SIG-M5 treated with dmso at 0.1 percent for 504 hours (cell line): ENCODE measurements around the gene RPL36A.

Experiments used
- DNase-seq: peaks from one replicate; lab custom pipeline; 2025; ENCODE audit not compliant: unreplicated experiment; lab: John Stamatoyannopoulos, UW

RPL36A gene

DNA sequence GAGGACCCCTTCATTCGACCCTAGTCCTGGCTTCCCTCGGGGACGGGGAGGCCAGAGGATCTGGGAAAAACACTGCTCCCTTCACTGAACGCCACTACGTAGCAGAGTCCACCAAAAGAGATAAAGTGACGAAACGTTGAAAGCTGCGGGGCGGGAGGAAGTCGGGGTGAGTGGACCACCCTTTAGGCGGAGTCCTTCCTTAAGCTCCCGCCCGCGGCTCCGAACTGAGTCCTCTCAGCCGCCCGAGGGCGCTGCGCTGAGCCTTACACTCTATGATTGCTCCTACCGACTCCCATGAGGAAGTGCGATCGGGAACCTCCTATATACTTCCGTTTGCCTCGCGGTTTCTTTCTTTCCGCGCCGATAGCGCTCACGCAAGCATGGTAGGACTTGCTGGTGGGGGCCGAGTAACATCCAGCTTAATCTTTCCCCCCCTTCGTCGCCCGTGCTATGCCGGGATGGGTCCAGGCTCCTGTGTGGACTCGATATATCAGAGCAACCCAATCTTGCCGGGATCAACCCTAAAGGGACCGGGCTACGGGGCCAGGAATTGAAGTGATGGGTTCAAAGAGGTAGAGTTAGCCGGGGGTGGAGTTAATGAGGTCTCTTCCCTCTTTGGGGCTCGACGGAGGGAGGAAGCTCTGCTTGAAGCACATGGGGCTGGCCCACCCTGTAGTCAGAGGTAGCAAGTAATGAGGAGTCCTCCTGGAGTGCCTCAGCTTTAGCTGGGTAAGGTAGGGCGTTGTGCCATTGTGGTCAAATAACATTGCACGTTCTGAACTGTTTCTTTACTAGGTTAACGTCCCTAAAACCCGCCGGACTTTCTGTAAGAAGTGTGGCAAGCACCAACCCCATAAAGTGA is at the start of gene RPL36A:
Gene RPL36A (plus strand): TSS at position 348 of the 862 bp plus-strand sequence. CDS start 33 bp downstream, at position 381.
- peak; percentile 92 for DNase-seq

DNA sequence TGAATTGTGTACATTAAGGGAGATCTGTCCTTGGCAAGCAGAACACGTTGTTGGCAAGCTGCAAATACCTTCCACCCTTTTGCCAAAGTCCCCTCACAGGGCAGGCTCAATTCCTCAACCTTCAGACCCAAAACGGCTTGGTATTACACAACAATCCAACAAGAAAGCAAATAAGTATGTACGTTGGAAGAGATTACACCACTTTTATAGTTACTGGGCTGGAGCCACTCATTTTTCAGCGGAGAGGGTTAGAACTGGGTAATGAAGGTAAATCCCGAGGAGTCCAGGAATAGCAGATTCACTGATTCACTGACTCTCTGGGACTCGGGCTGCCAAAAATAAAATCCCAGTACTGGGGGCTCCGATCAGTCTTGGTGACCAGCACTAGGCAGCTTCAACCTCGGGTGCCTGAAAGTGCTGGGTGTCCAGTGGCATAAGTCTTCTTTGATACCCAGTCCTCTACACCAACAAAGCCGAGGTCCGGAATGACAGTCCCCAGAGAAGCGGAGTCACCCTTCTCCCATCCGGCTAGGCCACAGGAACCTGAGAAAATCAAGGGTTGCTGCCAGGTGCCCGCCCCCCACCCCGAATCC is 42.9 kb upstream of the RPL36A start:
- peak; percentile 11 for DNase-seq

DNA sequence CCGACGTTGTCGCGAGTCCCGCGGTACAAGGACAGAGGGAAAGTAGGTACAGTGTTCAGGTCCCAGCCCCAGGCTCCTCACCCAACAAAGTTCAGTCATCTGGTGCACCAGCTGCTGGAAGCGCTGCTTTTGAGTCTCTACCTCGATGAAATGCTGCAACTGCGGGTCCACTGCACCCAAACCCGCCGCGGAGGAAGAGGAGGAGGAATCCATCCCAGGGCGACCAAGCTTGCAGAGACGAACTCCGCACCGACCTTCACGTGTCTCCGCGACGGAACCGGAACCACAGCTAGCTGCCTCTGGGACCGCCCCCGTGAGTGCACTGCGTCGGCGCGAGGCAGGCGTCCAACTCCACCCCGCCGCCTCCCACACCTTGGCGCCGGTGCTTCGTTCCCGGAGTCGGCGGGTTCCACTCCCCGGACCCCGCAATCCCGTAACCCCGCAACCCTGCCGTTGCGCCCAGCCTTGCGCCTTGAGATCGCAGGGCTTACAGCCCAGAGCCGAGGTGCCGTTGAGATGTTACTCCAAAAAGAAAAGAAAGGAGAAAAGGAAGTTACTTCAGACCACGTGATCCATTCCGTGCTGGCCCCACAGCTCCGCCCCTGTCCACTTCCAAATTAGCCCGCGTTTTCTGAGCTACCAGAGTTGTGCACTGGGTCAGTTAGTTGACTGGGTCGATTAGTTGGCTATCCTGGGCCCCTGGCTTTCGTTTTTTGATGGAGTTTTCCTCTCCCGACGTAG is 42.2 kb upstream of the RPL36A start, which contains the start of gene TIMM8A:
Gene TIMM8A (minus strand): TSS at position 291 of the 741 bp plus-strand sequence. CDS start 78 bp downstream, at position 213.
- DNase-seq: peak; percentile 75

DNA sequence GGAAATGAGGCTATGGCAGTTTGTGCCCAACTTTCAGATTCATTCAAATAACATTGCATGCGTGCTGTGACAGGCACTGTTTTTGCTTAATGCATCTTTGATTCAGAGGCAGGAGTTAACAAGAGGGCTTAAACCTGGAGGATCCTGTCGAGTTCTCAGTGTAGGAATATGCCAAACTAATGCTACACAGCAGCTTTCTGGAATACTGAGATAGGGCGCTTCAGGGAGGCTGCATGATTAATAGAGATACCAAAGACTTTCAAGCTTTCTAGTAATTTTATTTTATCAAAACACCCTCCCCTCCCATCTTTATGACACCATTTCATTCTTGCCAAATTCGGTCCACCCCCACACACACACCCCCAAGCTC is 41.6 kb upstream of the RPL36A start:
- no peak for DNase-seq

DNA sequence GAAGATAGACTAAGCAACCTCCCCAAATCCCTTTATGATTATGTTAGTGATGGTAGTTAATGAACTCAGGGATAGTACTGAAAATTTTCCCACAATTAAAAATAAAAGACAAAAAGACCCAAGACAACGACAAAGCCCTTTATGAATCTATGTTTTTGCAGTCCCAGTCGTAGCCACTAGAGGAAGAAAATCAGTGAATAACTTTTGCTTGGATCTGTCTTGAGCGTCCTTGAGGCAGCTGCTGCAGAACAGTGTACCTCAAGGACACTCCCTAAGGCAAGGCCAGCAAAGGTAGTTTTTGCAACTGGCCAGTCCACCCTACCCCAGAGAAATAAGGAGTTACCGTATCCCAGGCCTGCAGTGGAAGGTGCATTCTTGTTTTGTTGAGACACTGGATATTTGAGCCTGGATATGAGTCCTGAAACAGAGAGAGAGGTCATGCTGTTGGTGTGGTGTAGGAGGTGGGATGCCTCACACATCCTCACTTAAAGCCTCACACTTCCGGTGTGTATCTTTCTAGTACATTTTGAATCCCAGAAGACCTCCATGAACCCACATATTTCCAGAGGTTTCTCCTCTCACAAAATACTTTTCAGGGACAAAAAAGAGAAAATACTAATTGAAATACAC is 33.5 kb upstream of the RPL36A start:
- DNase-seq: peak; percentile 5

GRCh38 chrX:101359966-101360365 is 30.8 kb upstream of the RPL36A start:
- DNase-seq: no peak

DNA sequence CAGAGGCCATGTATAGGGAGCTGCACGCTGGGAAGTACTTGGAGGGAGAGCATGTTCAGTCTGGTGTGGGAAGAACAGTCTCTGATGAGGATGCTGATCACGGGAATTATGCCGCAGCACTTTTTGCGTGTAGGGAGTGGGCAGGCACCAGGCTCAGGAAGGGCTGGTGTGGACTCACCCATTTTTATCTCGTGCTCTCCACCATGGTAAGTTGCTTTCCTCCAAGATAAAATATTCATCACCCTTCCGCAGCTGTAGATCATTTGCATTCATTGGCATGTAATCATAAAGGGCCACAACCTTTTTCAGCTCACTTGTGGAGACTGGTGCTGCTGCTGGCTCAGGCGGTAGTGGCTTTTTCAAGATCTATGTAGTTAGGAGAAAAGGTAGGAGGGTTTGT is 30.4 kb upstream of the RPL36A start:
- DNase-seq: no peak

DNA sequence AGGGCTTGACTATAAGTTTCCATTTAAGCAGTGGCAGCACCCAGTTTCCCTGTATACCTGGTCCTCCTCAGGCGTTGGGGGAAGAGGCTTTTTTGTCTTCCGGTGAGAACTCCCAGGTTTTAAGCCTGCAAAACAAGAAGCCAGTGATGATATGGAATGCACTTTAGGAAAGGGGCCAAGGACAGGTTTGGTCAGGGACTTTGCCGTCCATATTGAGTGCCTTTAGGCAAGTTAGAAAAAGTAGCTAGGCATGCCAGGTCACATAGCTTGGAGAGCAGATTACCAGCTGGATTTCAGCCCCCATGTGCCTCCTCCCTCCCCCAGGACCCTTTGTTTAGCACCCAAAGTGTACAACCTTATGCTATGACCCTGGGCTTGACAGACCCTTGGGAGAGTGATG is 28.7 kb upstream of the RPL36A start:
- no peak for DNase-seq

- no peak for DNase-seq
These were observed 28.1 kb upstream of the RPL36A start for GRCh38 chrX:101362757-101363156.

DNA sequence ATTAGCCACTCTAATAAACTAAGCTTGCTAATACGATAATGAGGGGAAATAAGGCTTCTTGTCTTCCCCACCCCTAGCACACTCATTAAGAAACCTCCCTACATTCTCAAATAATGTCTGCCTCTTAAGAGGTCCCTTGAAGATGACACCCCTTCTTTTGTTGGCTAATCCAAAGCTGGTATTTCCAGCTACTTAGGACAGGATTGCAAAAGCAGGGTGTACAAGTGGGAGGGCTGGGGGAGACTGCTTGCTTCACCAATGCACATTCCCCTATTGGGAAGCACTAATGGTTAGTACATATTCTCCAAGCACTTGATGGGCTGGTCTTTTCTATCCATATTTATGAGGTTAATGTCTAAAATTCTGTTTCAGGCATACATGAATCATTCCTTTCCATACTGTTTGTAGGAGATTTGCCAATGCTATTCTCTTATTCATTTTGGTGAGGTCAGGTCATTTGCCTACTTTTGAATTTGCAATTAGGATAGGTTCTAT is 25.5 kb upstream of the RPL36A start:
- no peak for DNase-seq

DNA sequence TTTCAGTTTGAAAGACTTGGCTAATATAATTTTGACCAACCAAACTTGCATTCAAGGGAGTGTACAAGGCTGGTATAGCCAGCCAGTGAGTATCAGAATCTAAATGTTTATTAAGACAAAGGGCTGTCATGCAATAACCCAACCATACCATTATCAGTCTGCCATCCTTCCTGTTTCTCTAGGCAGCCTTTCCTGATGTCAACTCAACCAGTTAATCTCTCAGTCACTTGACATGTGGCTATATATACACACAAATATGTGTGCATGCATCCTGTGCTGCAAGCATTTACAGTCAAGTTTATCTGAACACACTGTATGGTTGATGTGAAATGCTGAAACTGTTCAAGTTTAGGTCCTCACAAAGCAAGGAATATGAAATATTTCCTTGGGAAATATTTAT is 22.0 kb upstream of the RPL36A start:
- no peak for DNase-seq

DNA sequence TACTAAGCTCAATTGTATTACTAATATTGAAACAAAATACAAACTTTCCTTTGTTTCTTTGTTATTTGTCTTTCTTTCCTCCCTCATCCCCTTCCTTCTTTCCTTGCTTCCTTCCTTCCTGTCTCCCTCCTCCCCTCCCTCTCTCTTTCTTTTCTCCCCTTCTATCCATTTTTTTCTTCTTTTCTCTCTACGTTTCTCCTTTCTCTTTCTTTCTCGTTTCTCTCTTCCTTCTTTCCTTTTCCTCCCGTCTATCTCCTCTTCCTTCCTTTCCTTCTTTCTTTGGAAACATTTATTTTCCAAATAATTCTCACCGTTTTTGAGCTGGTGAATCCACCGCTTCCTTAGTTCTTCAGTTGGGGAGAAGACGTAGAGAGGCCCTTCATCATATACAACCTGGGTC is 21.1 kb upstream of the RPL36A start:
- no peak for DNase-seq

DNA sequence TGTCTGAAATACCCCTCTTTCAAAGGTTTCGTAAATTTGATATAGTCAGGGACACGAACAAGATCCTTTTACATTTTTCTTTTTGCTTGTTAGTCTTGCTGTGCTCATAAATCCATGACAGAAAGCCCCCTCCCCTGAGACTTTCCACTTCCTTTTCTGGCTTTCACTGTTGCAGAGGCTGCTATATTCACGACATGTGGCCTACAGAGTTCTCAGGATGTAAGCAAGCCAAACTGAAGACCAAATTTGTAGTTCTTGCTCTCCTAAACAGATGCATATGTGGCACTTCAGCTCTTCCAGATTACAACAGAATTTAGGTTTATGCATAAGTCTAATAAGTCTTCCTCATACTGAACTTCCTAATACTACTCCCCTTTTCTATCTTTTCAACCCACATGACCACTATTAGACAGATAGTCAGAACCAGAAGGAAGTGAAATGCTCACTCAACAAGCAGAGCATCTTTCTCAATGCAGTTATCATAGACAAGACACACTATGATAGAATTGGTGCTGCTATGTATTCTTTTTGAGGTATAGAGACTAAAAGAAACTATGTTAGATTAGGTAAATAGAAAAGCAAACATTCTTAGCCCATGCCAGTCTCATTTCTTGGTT is 19.8 kb upstream of the RPL36A start:
- no peak for DNase-seq

GRCh38 chrX:101377547-101377946 is 13.3 kb upstream of the RPL36A start:
- DNase-seq: peak; percentile 26

- peak; percentile 72 for DNase-seq
These were observed 7.1 kb upstream of the RPL36A start for GRCh38 chrX:101383679-101384205.

- DNase-seq: no peak
These were observed 5.7 kb upstream of the RPL36A start for GRCh38 chrX:101385026-101385684.

DNA sequence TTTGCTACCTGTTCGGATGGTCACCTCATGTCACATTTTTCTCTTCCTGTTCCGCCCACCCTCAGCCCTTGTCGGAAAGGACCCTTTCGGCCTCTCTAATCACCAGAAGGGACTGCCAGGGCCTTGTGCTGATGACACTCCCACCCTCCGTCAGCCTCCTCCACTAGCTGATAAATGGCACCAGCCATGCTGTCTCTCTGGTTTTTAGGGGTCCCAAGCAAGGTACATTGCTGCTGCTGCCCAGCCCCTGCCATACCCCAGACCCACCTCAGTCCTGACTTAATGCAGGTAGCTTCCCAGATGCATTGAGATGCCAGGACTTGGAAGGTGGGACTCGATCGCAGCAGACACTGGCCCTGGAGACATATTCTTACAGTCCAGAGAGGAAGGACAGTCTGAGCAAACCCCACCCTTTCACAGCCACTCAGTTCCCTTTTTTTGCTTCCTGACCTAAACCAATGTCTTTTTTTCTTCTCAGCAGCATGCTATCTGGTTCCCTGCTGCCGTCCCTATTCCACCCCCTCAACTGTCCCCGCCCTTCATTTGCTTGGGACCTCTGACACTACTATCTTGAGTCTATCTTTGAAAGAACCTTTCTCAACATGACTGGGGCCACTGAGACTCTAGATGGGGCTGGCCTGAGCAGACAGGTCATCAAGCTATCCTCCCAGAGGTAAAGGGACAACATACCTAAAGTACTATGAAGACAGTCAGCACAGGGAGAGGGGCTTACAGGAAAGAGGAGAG is 4.8 kb upstream of the RPL36A start, which contains the start of gene BTK:
Gene BTK (minus strand): TSS at position 397 of the 747 bp plus-strand sequence. CDS start 10,907 bp downstream, outside the sequence.
- DNase-seq: peak; percentile 94

DNA sequence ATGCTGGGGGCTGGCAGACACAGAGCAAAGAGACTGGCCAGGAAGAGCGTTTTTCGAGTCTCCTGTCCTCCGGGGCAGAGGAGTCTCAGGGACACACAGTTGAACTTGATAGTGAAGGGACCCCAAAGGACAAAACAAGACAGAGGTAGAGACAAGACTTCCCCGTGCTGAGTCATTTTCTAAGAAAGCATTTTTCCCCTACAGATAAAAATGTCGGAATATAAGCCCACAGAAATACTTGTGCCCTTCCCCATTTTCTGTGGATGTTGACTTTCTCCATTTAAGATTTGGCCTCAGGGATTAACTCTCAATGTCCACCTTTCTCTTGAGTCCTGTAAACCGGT is 4.3 kb upstream of the RPL36A start:
- DNase-seq: no peak

DNA sequence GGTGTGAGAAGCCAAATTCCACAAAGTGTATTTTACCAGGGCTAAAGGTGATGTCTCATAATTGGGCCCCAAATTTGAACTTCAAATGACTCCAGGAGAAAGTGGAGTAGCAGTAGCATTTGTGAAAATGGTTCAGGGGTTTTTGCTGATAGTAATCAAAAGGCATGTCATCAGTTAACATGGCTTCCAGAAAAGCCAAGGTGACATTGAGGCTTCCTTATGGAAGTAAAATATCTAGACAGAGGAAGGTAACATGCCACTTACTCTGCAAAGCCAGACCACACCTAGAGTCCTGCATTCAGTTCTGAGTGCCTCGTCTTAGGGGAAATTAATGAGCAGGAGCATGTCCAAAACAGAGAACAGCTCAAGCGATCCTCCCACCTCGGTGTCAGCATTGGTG is 2.2 kb upstream of the RPL36A start:
- no peak for DNase-seq
